GM10248 (cell line): ENCODE results near the gene HMCN1.

Experiments
- CTCF ChIA-PET: fragments of 300-600 bp; sonication (Branson Sonifier 250); formaldehyde crosslinking; extraction: SDS; loops from one replicate; lab custom pipeline; 2021; ENCODE audit warnings: antibody characterized with exemption; lab: Yijun Ruan, JAX
- POLR2A ChIA-PET: fragments of 350-650 bp; sonication (Branson Sonifier 250); formaldehyde crosslinking; extraction: SDS; loops from one replicate; lab custom pipeline; 2020; ENCODE audit warnings: antibody characterized with exemption; lab: Yijun Ruan, JAX
- DNase-seq: peaks from one replicate; pipeline ENCODE4 v3.0.0; 2012; ENCODE audit errors: extremely low spot score
- TF ChIP-seq, protein P1 (sequence below): IDR thresholded peaks from 2 replicates; pipeline ENCODE4 v1.5.1; 2012; ENCODE audit warnings: mild to moderate bottlenecking, low read depth; ENCODE audit errors: extremely low read depth, missing control alignments, control extremely low read depth

The HMCN1 gene

DNA sequence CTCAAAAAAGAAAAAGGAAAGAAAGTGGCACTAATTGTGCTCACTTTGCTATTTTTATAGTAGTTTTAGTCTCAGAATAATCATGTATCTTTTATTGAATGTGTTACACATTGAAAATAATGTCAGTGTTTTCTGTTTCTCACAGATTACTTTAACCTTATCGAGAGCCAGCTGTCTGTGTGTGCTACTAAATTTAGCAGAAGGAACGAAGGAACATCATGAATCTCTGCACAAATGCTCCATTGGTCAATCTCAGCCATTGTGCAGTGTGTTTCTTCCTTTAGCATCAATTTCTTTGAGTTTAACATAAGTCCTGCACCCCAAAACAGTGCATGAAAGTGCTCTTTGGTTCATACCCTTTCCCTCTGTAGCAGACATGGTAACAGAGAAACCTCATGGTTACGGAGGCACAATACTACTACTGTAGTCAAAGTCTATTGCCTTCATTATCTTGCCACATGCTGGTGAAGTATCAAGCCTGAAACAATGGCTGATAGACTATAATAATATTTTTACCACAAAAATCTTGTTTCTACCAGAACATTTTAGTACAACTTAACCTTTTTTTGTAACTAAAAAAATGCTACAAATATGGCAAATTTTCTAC is 310.0 kb downstream of the HMCN1 start:
- DNase-seq: no peak
- TF ChIP-seq, protein P1, sequence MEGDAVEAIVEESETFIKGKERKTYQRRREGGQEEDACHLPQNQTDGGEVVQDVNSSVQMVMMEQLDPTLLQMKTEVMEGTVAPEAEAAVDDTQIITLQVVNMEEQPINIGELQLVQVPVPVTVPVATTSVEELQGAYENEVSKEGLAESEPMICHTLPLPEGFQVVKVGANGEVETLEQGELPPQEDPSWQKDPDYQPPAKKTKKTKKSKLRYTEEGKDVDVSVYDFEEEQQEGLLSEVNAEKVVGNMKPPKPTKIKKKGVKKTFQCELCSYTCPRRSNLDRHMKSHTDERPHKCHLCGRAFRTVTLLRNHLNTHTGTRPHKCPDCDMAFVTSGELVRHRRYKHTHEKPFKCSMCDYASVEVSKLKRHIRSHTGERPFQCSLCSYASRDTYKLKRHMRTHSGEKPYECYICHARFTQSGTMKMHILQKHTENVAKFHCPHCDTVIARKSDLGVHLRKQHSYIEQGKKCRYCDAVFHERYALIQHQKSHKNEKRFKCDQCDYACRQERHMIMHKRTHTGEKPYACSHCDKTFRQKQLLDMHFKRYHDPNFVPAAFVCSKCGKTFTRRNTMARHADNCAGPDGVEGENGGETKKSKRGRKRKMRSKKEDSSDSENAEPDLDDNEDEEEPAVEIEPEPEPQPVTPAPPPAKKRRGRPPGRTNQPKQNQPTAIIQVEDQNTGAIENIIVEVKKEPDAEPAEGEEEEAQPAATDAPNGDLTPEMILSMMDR: no peak
- POLR2A ChIA-PET: no interaction called here
- CTCF ChIA-PET: no interaction called here

DNA sequence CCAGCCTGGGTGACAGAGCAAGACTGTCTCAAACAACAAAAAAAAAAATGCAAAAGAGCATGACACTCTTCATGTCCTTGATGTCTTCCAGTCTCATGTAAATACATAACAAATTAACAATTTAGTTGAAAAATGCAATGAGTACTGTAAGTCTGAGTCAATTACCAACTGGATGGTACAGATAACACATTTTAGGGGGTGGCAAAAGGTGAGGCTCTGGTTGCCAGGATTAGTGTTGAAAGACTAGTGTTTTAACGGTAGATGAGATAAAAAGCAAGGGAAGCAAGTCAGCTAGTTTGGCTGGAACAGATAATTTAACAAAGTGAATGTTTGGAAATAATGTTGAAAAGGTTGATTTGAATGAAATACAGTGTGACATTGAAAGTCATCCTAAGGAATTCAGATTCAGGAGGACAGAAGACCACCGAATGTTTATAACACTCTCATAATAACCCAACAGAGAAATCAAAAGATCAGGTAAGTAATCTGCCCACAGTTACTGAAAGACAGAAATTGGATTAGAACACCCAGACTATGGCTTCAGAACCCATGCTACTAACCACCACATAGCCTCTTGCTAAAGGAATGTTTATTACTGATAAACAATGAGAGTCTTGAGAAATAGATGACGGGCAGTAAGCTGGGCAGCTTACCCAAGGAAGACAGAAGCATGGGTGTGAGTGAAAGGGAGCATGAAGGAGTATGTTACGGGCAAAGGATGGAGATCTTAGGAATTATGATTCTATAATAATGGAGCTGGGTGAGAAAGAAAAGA is 312.4 kb downstream of the HMCN1 start:
- no peak for DNase-seq
- TF ChIP-seq, protein P1: no peak
- CTCF ChIA-PET: no interaction called here
- POLR2A ChIA-PET: no interaction called here

GRCh38 chr1:186050360-186050759 is 316.2 kb downstream of the HMCN1 start:
- ChIA-PET POLR2A (no interaction called here), CTCF (interaction anchor here (1.1 kb wide), 1 partner anchor 16 kb away, joined by 4 read pairs; no protein-coding TSS in a partner anchor)
- DNase-seq: no peak
- TF ChIP-seq, protein P1: no peak

DNA sequence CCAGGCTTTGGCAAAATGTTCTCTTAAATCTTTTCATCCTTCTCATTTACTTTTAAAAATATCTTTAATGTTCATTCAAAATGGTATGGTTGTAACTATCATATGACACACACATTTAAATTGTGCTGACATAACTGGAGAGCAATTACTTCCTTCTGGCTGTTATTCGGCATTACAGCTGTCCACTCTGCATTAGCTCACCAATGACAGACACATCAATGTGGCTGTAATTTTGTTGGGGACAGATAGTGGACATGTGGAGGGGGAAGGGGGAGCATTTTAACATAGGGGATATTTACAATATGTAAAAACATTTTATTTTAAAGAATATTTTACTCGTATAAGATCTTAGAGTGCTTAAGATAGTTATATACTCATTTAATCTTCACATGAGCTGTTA is 319.8 kb downstream of the HMCN1 start:
- ChIA-PET POLR2A (no interaction called here), CTCF (interaction anchor here (1.1 to 1.3 kb wide), 2 partner anchors 11 to 50 kb away, joined by 3 read pairs; no protein-coding TSS in a partner anchor)
- no peak for DNase-seq
- TF ChIP-seq, protein P1: no peak

DNA sequence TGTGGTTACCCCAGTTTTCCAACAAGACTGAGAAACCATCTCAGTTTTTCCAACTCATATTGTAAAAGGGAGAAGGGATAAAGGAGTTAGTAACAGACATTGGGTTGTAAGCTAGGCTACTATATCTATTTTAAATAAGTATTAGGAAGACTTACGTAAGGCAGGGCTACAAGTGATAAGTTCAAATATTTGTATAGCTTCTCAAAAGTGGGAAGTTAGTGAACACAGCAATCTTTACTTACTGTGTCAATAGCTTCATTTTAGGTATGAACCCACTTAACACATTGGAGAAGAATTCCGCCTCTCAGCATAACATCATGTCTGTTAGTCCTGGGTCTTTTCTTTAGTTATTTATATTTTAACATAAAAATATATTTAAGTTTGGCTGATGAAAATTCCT is 320.7 kb downstream of the HMCN1 start:
- ChIA-PET POLR2A (no interaction called here), CTCF (interaction anchor here (1.1 to 1.3 kb wide), 2 partner anchors 12 to 51 kb away, joined by 3 read pairs; no protein-coding TSS in a partner anchor)

DNA sequence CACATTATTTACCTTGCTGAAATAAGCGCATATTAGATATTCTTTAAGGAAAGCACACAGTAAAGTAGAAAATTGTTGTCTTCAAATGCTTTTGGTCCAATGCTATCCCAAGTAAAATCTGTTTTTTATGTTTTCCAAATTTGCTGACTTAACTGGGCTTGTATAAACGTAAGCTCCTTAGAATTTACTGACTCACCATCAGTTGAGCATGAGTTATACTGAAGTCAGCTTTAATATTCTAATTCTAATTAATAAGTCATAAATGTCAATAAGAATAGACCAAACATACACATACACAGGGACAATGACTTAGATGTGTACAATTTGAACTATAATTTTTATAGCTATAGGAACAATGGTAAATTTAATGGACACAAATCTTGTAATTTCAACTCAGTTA is 321.7 kb downstream of the HMCN1 start:
- ChIA-PET POLR2A (no interaction called here), CTCF (interaction anchor here (0.8 kb wide), 1 partner anchor 14 kb away, joined by 4 read pairs; no protein-coding TSS in a partner anchor)
- DNase-seq: no peak
- TF ChIP-seq, protein P1: no peak

More for the DNA sequence above, 320.7 kb downstream of the HMCN1 start:
- no peak for DNase-seq
- TF ChIP-seq, protein P1: no peak
